Neural progenitor cell (in vitro differentiated cells): ENCODE measurements around the gene DHX15. TPM values are rescaled to one million over a fixed set of nuclear protein-coding genes. Genes with fewer than 3 reads are reported as not detected.

Experiments used
- DNase-seq: peaks from one replicate; pipeline ENCODE4 v3.0.0-alpha.2; 2016; ENCODE audit warnings: low spot score
- H2AFZ ChIP-seq: fragments of 200-600 bp; sonication (generic); replicated peaks from 2 replicates; pipeline ENCODE4 v1.6.1; 2016; ENCODE audit warnings: antibody characterized with exemption
- H3F3A ChIP-seq: fragments of 200-600 bp; sonication (generic); 2 replicates; pipeline ENCODE4 v1.6.1; 2016; ENCODE audit warnings: antibody characterized with exemption, low read depth
- H3K27ac ChIP-seq: fragments of 200-600 bp; sonication (generic); 2 replicates; pipeline ENCODE4 v1.5.1; 2016; ENCODE audit warnings: mild to moderate bottlenecking
- H3K27me3 ChIP-seq: fragments of 200-600 bp; sonication (generic); 2 replicates; pipeline ENCODE4 v1.6.1; 2016; ENCODE audit warnings: mild to moderate bottlenecking, moderate library complexity
- H3K36me3 ChIP-seq: fragments of 200-600 bp; sonication (generic); 2 replicates; pipeline ENCODE4 v1.5.1; 2016
- H3K4me1 ChIP-seq: fragments of 200-600 bp; sonication (generic); 2 replicates; pipeline ENCODE4 v1.6.1; 2016; ENCODE audit warnings: mixed run types
- H3K4me2 ChIP-seq: fragments of 200-600 bp; sonication (generic); 2 replicates; pipeline ENCODE4 v1.6.1; 2016
- H3K4me3 ChIP-seq: fragments of 200-600 bp; sonication (generic); 2 replicates; pipeline ENCODE4 v1.5.1; 2016
- H3K79me2 ChIP-seq: fragments of 200-600 bp; sonication (generic); 2 replicates; pipeline ENCODE4 v1.6.1; 2016; ENCODE audit warnings: low read depth
- H3K9ac ChIP-seq: fragments of 200-600 bp; sonication (generic); 2 replicates; pipeline ENCODE4 v1.6.1; 2016
- H3K9me3 ChIP-seq: fragments of 200-600 bp; sonication (generic); 2 replicates; pipeline ENCODE4 v1.5.1; 2016; ENCODE audit warnings: low read depth
- H4K20me1 ChIP-seq: fragments of 200-600 bp; sonication (generic); 2 replicates; pipeline ENCODE4 v1.6.1; 2016; ENCODE audit warnings: low read depth
- H3K27ac Mint-ChIP-seq: 3 replicates; pipeline ENCODE4 v1.8.0; 2021; ENCODE audit warnings: mixed read lengths
- H3K27me3 Mint-ChIP-seq: 2 replicates; pipeline ENCODE4 v1.8.0; 2022; ENCODE audit warnings: low read depth, mild to moderate bottlenecking, inconsistent platforms, moderate library complexity, mixed read lengths; ENCODE audit not compliant: insufficient read depth
- H3K36me3 Mint-ChIP-seq: 3 replicates; pipeline ENCODE4 v1.8.0; 2021; ENCODE audit warnings: mixed read lengths
- H3K4me1 Mint-ChIP-seq: 3 replicates; pipeline ENCODE4 v1.8.0; 2021; ENCODE audit warnings: mixed read lengths
- H3K4me3 Mint-ChIP-seq: 3 replicates; pipeline ENCODE4 v1.8.0; 2021; ENCODE audit warnings: mild to moderate bottlenecking, moderate library complexity, mixed read lengths
- H3K9me3 Mint-ChIP-seq: 3 replicates; pipeline ENCODE4 v1.8.0; 2020; ENCODE audit warnings: mixed read lengths
- CTCF ChIP-seq: fragments of 200-600 bp; sonication (generic); IDR thresholded peaks from 2 replicates; pipeline ENCODE4 v1.5.1; 2017; ENCODE audit warnings: antibody characterized with exemption, mild to moderate bottlenecking
- EZH2 ChIP-seq: fragments of 200-600 bp; sonication (generic); IDR thresholded peaks from 2 replicates; pipeline ENCODE4 v1.6.1; 2017; ENCODE audit warnings: antibody characterized with exemption, mild to moderate bottlenecking, moderate library complexity
- EZH2phosphoT487 ChIP-seq: fragments of 200-600 bp; sonication (generic); IDR thresholded peaks from 2 replicates; pipeline ENCODE4 v1.6.1; 2017; ENCODE audit warnings: antibody characterized with exemption
- total RNA-seq: library from RNA; depleted of rRNA; stranded (reverse); fragments of >200 nt; gene quantifications from 2 replicates; pipeline ENCODE4 v1.2.3, GENCODE V29; 2015; ENCODE audit warnings: low replicate concordance

DHX15 gene
- total RNA-seq, 1 donor from 2014 or later: 410 TPM

GRCh38 chr4:24607334-24607733 is 23.0 kb upstream of the DHX15 start:
- no peak overlapping the region for H3K4me3 ChIP-seq
- no peak overlapping the region for H3K27ac Mint-ChIP-seq
- H3K9me3 Mint-ChIP-seq: no peaks in the 10 kb centered on the region
- no peak for TF ChIP-seq EZH2phosphoT487
- TF ChIP-seq CTCF: no peak
- no peak for TF ChIP-seq EZH2
- no peaks in the 10 kb centered on the region for H3K4me1 Mint-ChIP-seq
- no peak overlapping the region for H3K4me2 ChIP-seq
- H3F3A ChIP-seq: no peaks in the 10 kb centered on the region
- no peak overlapping the region for H2AFZ ChIP-seq
- no peak for DNase-seq
- H3K4me3 Mint-ChIP-seq: no peak overlapping the region
- H3K36me3 ChIP-seq: no peaks in the 10 kb centered on the region
- H3K9me3 ChIP-seq: no peaks in the 10 kb centered on the region
- H3K79me2 ChIP-seq: no peaks in the 10 kb centered on the region
- H3K27me3 ChIP-seq: peaks cover 8% of the 10 kb centered on the region
- no peaks in the 10 kb centered on the region for H4K20me1 ChIP-seq
- H3K9ac ChIP-seq: no peak overlapping the region
- no peaks in the 10 kb centered on the region for H3K27me3 Mint-ChIP-seq
- no peaks in the 10 kb centered on the region for H3K36me3 Mint-ChIP-seq
- no peak overlapping the region for H3K27ac ChIP-seq
- H3K4me1 ChIP-seq: no peaks in the 10 kb centered on the region

- Histone ChIP-seq H4K20me1 (no peaks in the 10 kb centered on the region), H3F3A (no peaks in the 10 kb centered on the region), H3K36me3 (no peaks in the 10 kb centered on the region), H2AFZ (no peak overlapping the region), H3K79me2 (no peaks in the 10 kb centered on the region), H3K9ac (no peak overlapping the region), H3K4me3 (no peak overlapping the region), H3K4me2 (no peak overlapping the region), H3K27ac (no peak overlapping the region), H3K9me3 (no peaks in the 10 kb centered on the region), H3K27me3 (peaks cover 26% of the 10 kb centered on the region), H3K4me1 (peaks cover 5% of the 10 kb centered on the region)
- Mint-ChIP-seq H3K9me3 (no peaks in the 10 kb centered on the region), H3K4me3 (no peak overlapping the region), H3K27ac (no peak overlapping the region), H3K4me1 (no peaks in the 10 kb centered on the region), H3K36me3 (no peaks in the 10 kb centered on the region), H3K27me3 (no peaks in the 10 kb centered on the region)
- TF ChIP-seq EZH2: no peak
- no peak for TF ChIP-seq CTCF
- TF ChIP-seq EZH2phosphoT487: no peak
- no peak for DNase-seq
Observed at GRCh38 chr4:24605216-24605615, 20.9 kb upstream of the DHX15 start.

GRCh38 chr4:24604558-24605214 is 20.3 kb upstream of the DHX15 start:
- H3K27ac Mint-ChIP-seq: no peak overlapping the region
- Histone ChIP-seq H3F3A (no peaks in the 10 kb centered on the region), H3K79me2 (no peaks in the 10 kb centered on the region), H4K20me1 (no peaks in the 10 kb centered on the region), H2AFZ (no peak overlapping the region), H3K4me2 (no peak overlapping the region), H3K4me3 (no peak overlapping the region), H3K27ac (no peak overlapping the region), H3K4me1 (peaks cover 7% of the 10 kb centered on the region), H3K27me3 (peaks cover 26% of the 10 kb centered on the region), H3K9ac (no peak overlapping the region), H3K9me3 (no peaks in the 10 kb centered on the region), H3K36me3 (no peaks in the 10 kb centered on the region)
- no peak for TF ChIP-seq EZH2
- no peak for TF ChIP-seq EZH2phosphoT487
- no peaks in the 10 kb centered on the region for H3K36me3 Mint-ChIP-seq
- DNase-seq: no peak
- no peaks in the 10 kb centered on the region for H3K9me3 Mint-ChIP-seq
- H3K27me3 Mint-ChIP-seq: no peaks in the 10 kb centered on the region
- H3K4me3 Mint-ChIP-seq: no peak overlapping the region
- H3K4me1 Mint-ChIP-seq: no peaks in the 10 kb centered on the region

- H3K27ac ChIP-seq: no peak overlapping the region
- H3K9me3 Mint-ChIP-seq: peaks cover 4% of the 10 kb centered on the region
- H3K4me3 ChIP-seq: no peak overlapping the region
- no peaks in the 10 kb centered on the region for H3K36me3 Mint-ChIP-seq
- H3K4me3 Mint-ChIP-seq: no peak overlapping the region
- no peaks in the 10 kb centered on the region for H3K79me2 ChIP-seq
- H2AFZ ChIP-seq: no peak overlapping the region
- H3K36me3 ChIP-seq: no peaks in the 10 kb centered on the region
- H3K9me3 ChIP-seq: no peaks in the 10 kb centered on the region
- no peak overlapping the region for H3K4me2 ChIP-seq
- H3K27ac Mint-ChIP-seq: no peak overlapping the region
- no peaks in the 10 kb centered on the region for H3K4me1 Mint-ChIP-seq
- peaks cover 2% of the 10 kb centered on the region for H3K27me3 Mint-ChIP-seq
- H3K27me3 ChIP-seq: peaks cover 26% of the 10 kb centered on the region
- no peaks in the 10 kb centered on the region for H3F3A ChIP-seq
- no peaks in the 10 kb centered on the region for H4K20me1 ChIP-seq
- no peak for TF ChIP-seq CTCF
- no peak for TF ChIP-seq EZH2phosphoT487
- no peak for TF ChIP-seq EZH2
- H3K4me1 ChIP-seq: peaks cover 7% of the 10 kb centered on the region
- DNase-seq: no peak
- no peak overlapping the region for H3K9ac ChIP-seq
Observed at GRCh38 chr4:24603343-24603742, 19.0 kb upstream of the DHX15 start.
